Upper lobe of left lung (tissue), 6 donors: Measurements from ENCODE around the gene CAMK2G. TPM values are rescaled to one million over a fixed set of nuclear protein-coding genes. Genes with fewer than 3 reads are reported as not detected.
A peak's percentile ranks its signal among the peaks of the same experiment; 100 is the strongest.

Source experiments
- ATAC-seq, 2 donors: fragments of 200-7000 bp; cut with Tn5 transposase; one replicate each; pipeline ENCODE4 v1.9.1; 2022; ENCODE audit warnings: mild to moderate bottlenecking in 2 of 2, moderate library complexity in 2 of 2; ENCODE audit not compliant: low FRiP score in 2 of 2
- DNase-seq, 2 donors: peaks; one replicate each; pipeline ENCODE4 v3.0.0-alpha.2; 2019 to 2020
- H3K27ac ChIP-seq, 4 donors: fragments of 200-600 bp; sonication (generic); one replicate each; pipeline ENCODE4 v1.5.1; 2016 to 2019
- H3K27me3 ChIP-seq, 4 donors: fragments of 200-600 bp; sonication (generic); one replicate each; pipeline ENCODE4 v1.5.1; 2017 to 2019
- H3K36me3 ChIP-seq, 4 donors: fragments of 200-600 bp; sonication (generic); one replicate each; pipeline ENCODE4 v1.5.1; 2016 to 2019
- H3K4me1 ChIP-seq, 4 donors: fragments of 200-600 bp; sonication (generic); one replicate each; pipeline ENCODE4 v1.5.1; 2018 to 2019
- H3K4me3 ChIP-seq, 4 donors: fragments of 200-600 bp; sonication (generic); one replicate each; pipeline ENCODE4 v1.5.1; 2017 to 2019; ENCODE audit warnings: mild to moderate bottlenecking in 2 of 4, moderate library complexity in 1 of 4
- H3K9me3 ChIP-seq, 4 donors: fragments of 200-600 bp; sonication (generic); one replicate each; pipeline ENCODE4 v1.5.1; 2018 to 2019
- EP300 ChIP-seq, 4 donors: sonication (generic); formaldehyde crosslinking; IDR thresholded peaks; one replicate each; pipeline ENCODE4 v1.5.1; 2017; ENCODE audit warnings: antibody characterized with exemption in 4 of 4, control low read depth in 2 of 4
- POLR2A ChIP-seq, 4 donors: fragments of 450-650 bp; IDR thresholded peaks; one replicate each; pipeline ENCODE4 v1.5.1; 2016 to 2017; ENCODE audit warnings: antibody characterized with exemption in 4 of 4, mild to moderate bottlenecking in 2 of 4
- POLR2AphosphoS5 ChIP-seq, 2 donors: sonication (generic); formaldehyde crosslinking; IDR thresholded peaks; one replicate each; pipeline ENCODE4 v1.5.1; 2017; ENCODE audit warnings: antibody characterized with exemption in 2 of 2
- WGBS, 2 donors: methylation state at CpG; one replicate each; pipeline ENCODE4 v1.1.5; 2017 to 2018; 5-methylcytosine and 5-hydroxymethylcytosine counted together
- total RNA-seq, 6 donors: library from RNA; depleted of rRNA in 4 of 6; stranded (reverse); fragments of >200 nt in 4 of 6; gene quantifications; one replicate each; pipeline versions ENCODE4 v1.1.0 to v1.2.1, GENCODE V29; 2016 to 2021
- TF ChIP-seq, protein P1 (sequence below), 6 experiments: fragments of 450-650 bp in 4 of 6; fragments of 200-600 bp in 2 of 6; sonication (generic) in 2 of 6; IDR thresholded peaks; one replicate each; pipeline ENCODE4 v1.5.1; 2016 to 2019; ENCODE audit warnings: antibody characterized with exemption in 6 of 6
- donor health status: DM: no; HTN: no; CAD: no; lungs with moderate emphysema.
- donor health status: DM: no; HTN: yes; CAD: no; lungs with severe emphysema.

The CAMK2G gene
- total RNA-seq, 6 donors from 2014 or later = 25.7 to 52.3 (median 43.0) TPM

- DNase-seq = peak; percentile 75 to 76
- H3K9me3 ChIP-seq = no peaks in the 10 kb centered on the region
- 36 to 41% methylated on average over 7 to 10 of the region's 12 CpGs for WGBS, 2 donors
- H3K4me3 ChIP-seq = no peak overlapping the region
- peaks cover 30 to 31% (median 31%) of the 10 kb centered on the region in 4 donors for H3K4me1 ChIP-seq
- peak overlapping the region; percentile 67 to 86 (median 77) for H3K27ac ChIP-seq
- H3K36me3 ChIP-seq = no peaks in the 10 kb centered on the region
- no peak for TF ChIP-seq POLR2A (IDR thresholded peaks at IDR 0.05)
- TF ChIP-seq, protein P1, sequence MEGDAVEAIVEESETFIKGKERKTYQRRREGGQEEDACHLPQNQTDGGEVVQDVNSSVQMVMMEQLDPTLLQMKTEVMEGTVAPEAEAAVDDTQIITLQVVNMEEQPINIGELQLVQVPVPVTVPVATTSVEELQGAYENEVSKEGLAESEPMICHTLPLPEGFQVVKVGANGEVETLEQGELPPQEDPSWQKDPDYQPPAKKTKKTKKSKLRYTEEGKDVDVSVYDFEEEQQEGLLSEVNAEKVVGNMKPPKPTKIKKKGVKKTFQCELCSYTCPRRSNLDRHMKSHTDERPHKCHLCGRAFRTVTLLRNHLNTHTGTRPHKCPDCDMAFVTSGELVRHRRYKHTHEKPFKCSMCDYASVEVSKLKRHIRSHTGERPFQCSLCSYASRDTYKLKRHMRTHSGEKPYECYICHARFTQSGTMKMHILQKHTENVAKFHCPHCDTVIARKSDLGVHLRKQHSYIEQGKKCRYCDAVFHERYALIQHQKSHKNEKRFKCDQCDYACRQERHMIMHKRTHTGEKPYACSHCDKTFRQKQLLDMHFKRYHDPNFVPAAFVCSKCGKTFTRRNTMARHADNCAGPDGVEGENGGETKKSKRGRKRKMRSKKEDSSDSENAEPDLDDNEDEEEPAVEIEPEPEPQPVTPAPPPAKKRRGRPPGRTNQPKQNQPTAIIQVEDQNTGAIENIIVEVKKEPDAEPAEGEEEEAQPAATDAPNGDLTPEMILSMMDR (IDR thresholded peaks at IDR 0.05) = peak in 1 of 6 experiments; percentile 36
- TF ChIP-seq POLR2AphosphoS5 (IDR thresholded peaks at IDR 0.05) = no peak
- peak; percentile 76 to 90 for ATAC-seq
- no peaks in the 10 kb centered on the region for H3K27me3 ChIP-seq
Observed at GRCh38 chr10:73887294-73888039, 13.1 kb upstream of the CAMK2G start.

- Histone ChIP-seq H3K36me3 (no peaks in the 10 kb centered on the region), H3K27me3 (no peaks in the 10 kb centered on the region), H3K4me1 (peaks cover 30 to 31% (median 31%) of the 10 kb centered on the region in 4 donors), H3K9me3 (no peaks in the 10 kb centered on the region), H3K27ac (peak overlapping the region; percentile 67 to 86 (median 77)), H3K4me3 (no peak overlapping the region)
- 20 to 33% methylated on average over 4 of the region's 4 CpGs for WGBS, 2 donors
- ATAC-seq (no peak), DNase-seq (no peak)
- no peak for TF ChIP-seq EP300 (IDR thresholded peaks at IDR 0.05)
- TF ChIP-seq POLR2A (IDR thresholded peaks at IDR 0.05) = no peak
Observed at GRCh38 chr10:73886661-73887293, 12.4 kb upstream of the CAMK2G start.

DNA sequence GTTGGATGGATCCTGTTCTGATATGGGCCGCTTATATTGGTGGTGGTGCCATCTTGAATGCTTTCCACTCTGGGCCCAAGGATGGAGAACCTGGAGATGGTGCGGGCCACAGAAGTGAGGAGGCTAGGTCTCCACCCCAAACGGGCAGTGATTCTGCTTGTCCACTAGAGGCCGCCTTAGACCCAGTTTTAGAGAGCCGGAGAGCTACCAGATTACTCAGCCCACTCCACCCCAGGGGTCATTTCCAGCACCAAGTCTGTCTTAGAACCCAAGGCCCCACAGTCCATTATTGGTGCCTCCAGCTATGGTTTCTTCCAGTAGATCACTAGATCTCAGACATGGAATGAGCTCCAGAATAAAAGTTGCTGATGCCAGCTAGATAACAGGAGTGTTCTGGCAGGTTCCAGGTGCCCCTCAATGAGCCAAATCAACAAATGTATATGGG is 11.8 kb upstream of the CAMK2G start:
- 0% methylated on average over 1 to 5 of the region's 5 CpGs for WGBS, 2 donors
- Histone ChIP-seq H3K4me1 (peaks cover 30 to 31% (median 31%) of the 10 kb centered on the region in 4 donors), H3K36me3 (no peaks in the 10 kb centered on the region), H3K27ac (peak overlapping the region in 2 of 4 donors; percentile 80 to 86), H3K9me3 (no peaks in the 10 kb centered on the region), H3K4me3 (no peak overlapping the region), H3K27me3 (no peaks in the 10 kb centered on the region)
- no peak for TF ChIP-seq POLR2AphosphoS5 (IDR thresholded peaks at IDR 0.05)
- TF ChIP-seq, protein P1 (IDR thresholded peaks at IDR 0.05) = peak; percentile 85 to 91 (median 88)
- peak in 1 of 2 donors; percentile 85 for DNase-seq
- ATAC-seq = peak; percentile 91 to 92

DNA sequence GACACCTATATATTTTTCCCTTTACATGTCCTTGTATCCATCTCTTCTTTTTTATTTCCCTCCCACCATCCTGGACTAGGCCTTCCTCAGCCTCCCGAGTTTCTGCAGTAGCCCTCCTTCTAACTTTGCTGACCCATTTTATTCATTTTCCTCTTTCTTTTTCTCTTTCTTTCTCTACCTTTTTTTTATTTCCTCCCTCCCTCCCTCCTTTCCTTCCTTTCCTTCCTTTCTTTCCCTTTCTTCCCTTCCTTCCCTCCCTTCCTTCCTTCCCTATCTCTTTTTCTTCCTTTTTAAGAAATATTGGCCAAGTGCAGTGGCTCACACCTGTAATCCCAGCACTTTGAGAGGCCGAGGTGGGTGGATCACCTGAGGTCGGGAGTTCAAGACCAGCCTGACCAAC is 9.7 kb upstream of the CAMK2G start:
- Histone ChIP-seq H3K27me3 (no peaks in the 10 kb centered on the region), H3K4me1 (peaks cover 29 to 38% (median 35%) of the 10 kb centered on the region in 4 donors), H3K27ac (no peak overlapping the region), H3K36me3 (no peaks in the 10 kb centered on the region), H3K9me3 (no peaks in the 10 kb centered on the region), H3K4me3 (no peak overlapping the region)
- no peak for TF ChIP-seq POLR2A (IDR thresholded peaks at IDR 0.05)
- TF ChIP-seq EP300 (IDR thresholded peaks at IDR 0.05) = no peak
- no peak for TF ChIP-seq POLR2AphosphoS5 (IDR thresholded peaks at IDR 0.05)
- TF ChIP-seq, protein P1 (IDR thresholded peaks at IDR 0.05) = no peak
- no peak for ATAC-seq
- 84 to 90% methylated on average over 3 of the region's 3 CpGs for WGBS, 2 donors
- no peak for DNase-seq

DNA sequence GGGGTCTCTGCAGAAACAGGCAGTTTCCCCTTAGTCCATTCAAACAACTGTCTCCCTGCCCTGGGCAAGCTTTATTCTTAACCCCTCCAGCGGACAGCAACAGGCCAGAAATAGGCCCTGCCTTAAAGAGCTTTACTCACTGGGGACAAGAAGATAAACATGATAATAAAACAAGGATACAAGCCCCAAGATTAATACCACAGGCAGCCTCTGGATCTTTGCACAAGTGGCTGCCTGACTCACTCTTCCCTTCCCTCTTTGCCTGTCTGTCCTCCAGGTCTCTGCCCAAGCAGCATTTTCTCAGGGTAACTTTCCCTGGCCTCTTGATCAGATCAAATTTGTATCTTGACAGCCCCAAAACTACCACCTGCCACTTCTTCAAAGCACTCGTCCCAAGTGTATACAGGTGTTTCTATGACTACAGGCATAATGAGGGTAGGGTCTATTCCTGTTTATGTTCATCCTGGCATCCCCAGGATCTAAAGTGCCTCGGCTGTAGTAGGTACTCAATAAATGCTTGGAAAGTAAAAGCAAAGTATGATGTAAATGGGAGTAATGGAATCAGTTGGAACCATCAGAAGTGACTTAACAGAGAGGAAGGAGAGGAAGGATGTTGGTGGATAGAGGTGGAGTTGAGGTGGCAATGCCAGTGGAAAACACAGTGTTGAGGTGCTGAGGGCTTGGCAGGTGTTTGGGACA is 7.0 kb upstream of the CAMK2G start:
- Histone ChIP-seq H3K36me3 (no peaks in the 10 kb centered on the region), H3K9me3 (no peaks in the 10 kb centered on the region), H3K4me3 (no peak overlapping the region), H3K27me3 (no peaks in the 10 kb centered on the region), H3K4me1 (peaks cover 9 to 16% (median 10%) of the 10 kb centered on the region in 4 donors), H3K27ac (no peak overlapping the region)
- TF ChIP-seq POLR2AphosphoS5 (IDR thresholded peaks at IDR 0.05) = no peak
- TF ChIP-seq, protein P1 (IDR thresholded peaks at IDR 0.05) = no peak
- no peak for TF ChIP-seq POLR2A (IDR thresholded peaks at IDR 0.05)
- no peak for TF ChIP-seq EP300 (IDR thresholded peaks at IDR 0.05)
- ATAC-seq (no peak), DNase-seq (no peak)
- 80 to 83% methylated on average over 3 of the region's 3 CpGs for WGBS, 2 donors
